Body of pancreas (tissue), 4 donors: ENCODE measurements around the gene UAP1L1.

Source experiments
- CTCF ChIP-seq, 7 experiments: fragments of 450-650 bp in 4 of 7; fragments of 200-600 bp in 3 of 7; sonication (generic) in 3 of 7; IDR thresholded peaks; one replicate each; pipeline ENCODE4 v1.5.1; 2016 to 2019; ENCODE audit warnings: antibody characterized with exemption in 7 of 7
- POLR2A ChIP-seq, 3 donors: fragments of 450-650 bp; IDR thresholded peaks; one replicate each; pipeline ENCODE4 v1.6.1; 2016; ENCODE audit warnings: antibody characterized with exemption in 3 of 3, mild to moderate bottlenecking in 2 of 3

GRCh38 chr9:137039611-137040366 is 37.5 kb upstream of the UAP1L1 start:
- TF ChIP-seq CTCF (IDR thresholded peaks at IDR 0.05) = no peak
- no peak for TF ChIP-seq POLR2A (IDR thresholded peaks at IDR 0.05)
